DOHH2 (cell line): ENCODE results near the gene ITGA3.
A peak's percentile ranks its signal among the peaks of the same experiment; 100 is the strongest.

ENCODE experiments used
- H3F3A ChIP-seq: fragments of 200-600 bp; sonication (generic), shearing (Covaris generic); 2 replicates; pipeline ENCODE4 v1.6.0; 2016; ENCODE audit warnings: antibody characterized with exemption, mild to moderate bottlenecking; ENCODE audit not compliant: control insufficient read depth, insufficient read depth
- H3K27ac ChIP-seq: fragments of 200-600 bp; sonication (generic); 2 replicates; pipeline ENCODE4 v1.5.1; 2014; ENCODE audit warnings: low read depth, mild to moderate bottlenecking, low read length, moderate library complexity
- H3K27me3 ChIP-seq: fragments of 200-600 bp; sonication (generic); 2 replicates; pipeline ENCODE4 v1.6.1; 2014; ENCODE audit warnings: mild to moderate bottlenecking, low read length, mixed read lengths; ENCODE audit not compliant: control insufficient read depth
- H3K36me3 ChIP-seq: fragments of 200-600 bp; sonication (generic); 2 replicates; pipeline ENCODE4 v1.6.1; 2014; ENCODE audit warnings: mild to moderate bottlenecking, low read length, moderate library complexity, mixed read lengths; ENCODE audit not compliant: control insufficient read depth
- H3K4me1 ChIP-seq: fragments of 200-600 bp; sonication (generic); 2 replicates; pipeline ENCODE4 v1.6.1; 2014; ENCODE audit warnings: mild to moderate bottlenecking, low read length, mixed read lengths; ENCODE audit not compliant: control insufficient read depth
- H3K4me2 ChIP-seq: fragments of 200-600 bp; sonication (generic); 2 replicates; pipeline ENCODE4 v1.6.0; 2014; ENCODE audit warnings: mild to moderate bottlenecking, low read length, moderate library complexity
- H3K4me3 ChIP-seq: fragments of 200-600 bp; sonication (generic); 2 replicates; pipeline ENCODE4 v1.5.1; 2014; ENCODE audit warnings: mild to moderate bottlenecking, low read length, mixed read lengths
- H3K79me2 ChIP-seq: fragments of 200-600 bp; sonication (generic); 2 replicates; pipeline ENCODE4 v1.6.1; 2014; ENCODE audit warnings: mild to moderate bottlenecking, low read length, mixed read lengths; ENCODE audit not compliant: control insufficient read depth
- H3K9me2 ChIP-seq: fragments of 200-600 bp; sonication (generic); replicated peaks from 2 replicates; pipeline ENCODE4 v1.6.1; 2014; ENCODE audit warnings: mild to moderate bottlenecking, low read length, mixed read lengths; ENCODE audit not compliant: control insufficient read depth
- H3K9me3 ChIP-seq: fragments of 200-600 bp; sonication (generic); 2 replicates; pipeline ENCODE4 v1.6.1; 2014; ENCODE audit warnings: antibody characterized with exemption, low read length, mixed read lengths; ENCODE audit not compliant: control insufficient read depth, insufficient read depth
- H4K20me1 ChIP-seq: fragments of 200-600 bp; sonication (generic); 2 replicates; pipeline ENCODE4 v1.6.0; 2014; ENCODE audit warnings: low read depth, mild to moderate bottlenecking, antibody characterized with exemption, low read length, moderate library complexity; ENCODE audit not compliant: control insufficient read depth, insufficient read depth
- CTCF ChIP-seq: fragments of 200-600 bp; sonication (generic); IDR thresholded peaks from one replicate; pipeline ENCODE4 v1.5.1; 2014; ENCODE audit warnings: antibody characterized with exemption, mild to moderate bottlenecking, low read depth, low read length; ENCODE audit not compliant: poor library complexity, severe bottlenecking
- EZH2phosphoT487 ChIP-seq: fragments of 200-600 bp; sonication (generic); IDR thresholded peaks from 2 replicates; pipeline ENCODE4 v1.6.1; 2017; ENCODE audit warnings: borderline replicate concordance, mild to moderate bottlenecking, antibody characterized with exemption, low read length, moderate library complexity, mixed read lengths

The ITGA3 gene

GRCh38 chr17:50127697-50128361, 71.9 kb downstream of the ITGA3 start:
- Histone ChIP-seq H4K20me1 (no peaks in the 10 kb centered on the region), H3F3A (0 out of 2 replicates have a peak, but pooled peaks cover 5% of the 10 kb centered on the region), H3K4me2 (no peak overlapping the region), H3K4me3 (no peak overlapping the region), H3K9me3 (no peaks in the 10 kb centered on the region), H3K9me2 (no peaks in the 10 kb centered on the region), H3K27ac (no peak overlapping the region), H3K27me3 (peaks cover 47% of the 10 kb centered on the region), H3K4me1 (peaks cover 6% of the 10 kb centered on the region; the same call in 1 of the 2 replicates), H3K36me3 (no peaks in the 10 kb centered on the region; the same call in 1 of the 2 replicates), H3K79me2 (no peaks in the 10 kb centered on the region)
- TF ChIP-seq CTCF (no peak), EZH2phosphoT487 (no peak)

GRCh38 chr17:50128441-50129352, 72.8 kb downstream of the ITGA3 start:
- no peak for TF ChIP-seq CTCF
- Histone ChIP-seq H3K4me1 (peaks cover 6% of the 10 kb centered on the region; the same call in 1 of the 2 replicates), H3K9me2 (no peaks in the 10 kb centered on the region), H3K27ac (no peak overlapping the region), H3K4me2 (no peak overlapping the region), H3K4me3 (no peak overlapping the region), H3K27me3 (peaks cover 41% of the 10 kb centered on the region), H3K36me3 (no peaks in the 10 kb centered on the region; the same call in 1 of the 2 replicates), H3F3A (0 out of 2 replicates have a peak, but pooled peaks cover 5% of the 10 kb centered on the region), H3K9me3 (no peaks in the 10 kb centered on the region), H3K79me2 (no peaks in the 10 kb centered on the region), H4K20me1 (no peaks in the 10 kb centered on the region)

GRCh38 chr17:50129353-50129727, 73.4 kb downstream of the ITGA3 start:
- H3K9me3 ChIP-seq: no peaks in the 10 kb centered on the region
- no peaks in the 10 kb centered on the region for H3K9me2 ChIP-seq
- no peak overlapping the region for H3K27ac ChIP-seq
- TF ChIP-seq EZH2phosphoT487 (peak; percentile 88; the same call in 1 of the 2 replicates), CTCF (no peak)
- peaks cover 6% of the 10 kb centered on the region; the same call in 1 of the 2 replicates for H3K4me1 ChIP-seq
- peak overlapping the region; percentile 39; the same call in 1 of the 2 replicates for H3K4me2 ChIP-seq
- 0 out of 2 replicates have a peak, but pooled peaks cover 5% of the 10 kb centered on the region for H3F3A ChIP-seq
- no peak overlapping the region for H3K4me3 ChIP-seq
- H3K36me3 ChIP-seq: peaks cover 4% of the 10 kb centered on the region
- H4K20me1 ChIP-seq: no peaks in the 10 kb centered on the region
- H3K79me2 ChIP-seq: no peaks in the 10 kb centered on the region
- peaks cover 41% of the 10 kb centered on the region for H3K27me3 ChIP-seq
